DOHH2 (cell line): ENCODE measurements around the gene CACNB1.

Experiments used
- H3F3A ChIP-seq: fragments of 200-600 bp; sonication (generic), shearing (Covaris generic); 2 replicates; pipeline ENCODE4 v1.6.0; 2016; ENCODE audit warnings: antibody characterized with exemption, mild to moderate bottlenecking; ENCODE audit not compliant: control insufficient read depth, insufficient read depth
- H3K27ac ChIP-seq: fragments of 200-600 bp; sonication (generic); 2 replicates; pipeline ENCODE4 v1.5.1; 2014; ENCODE audit warnings: low read depth, mild to moderate bottlenecking, low read length, moderate library complexity
- H3K27me3 ChIP-seq: fragments of 200-600 bp; sonication (generic); 2 replicates; pipeline ENCODE4 v1.6.1; 2014; ENCODE audit warnings: mild to moderate bottlenecking, low read length, mixed read lengths; ENCODE audit not compliant: control insufficient read depth
- H3K36me3 ChIP-seq: fragments of 200-600 bp; sonication (generic); 2 replicates; pipeline ENCODE4 v1.6.1; 2014; ENCODE audit warnings: mild to moderate bottlenecking, low read length, moderate library complexity, mixed read lengths; ENCODE audit not compliant: control insufficient read depth
- H3K4me1 ChIP-seq: fragments of 200-600 bp; sonication (generic); 2 replicates; pipeline ENCODE4 v1.6.1; 2014; ENCODE audit warnings: mild to moderate bottlenecking, low read length, mixed read lengths; ENCODE audit not compliant: control insufficient read depth
- H3K4me2 ChIP-seq: fragments of 200-600 bp; sonication (generic); 2 replicates; pipeline ENCODE4 v1.6.0; 2014; ENCODE audit warnings: mild to moderate bottlenecking, low read length, moderate library complexity
- H3K4me3 ChIP-seq: fragments of 200-600 bp; sonication (generic); 2 replicates; pipeline ENCODE4 v1.5.1; 2014; ENCODE audit warnings: mild to moderate bottlenecking, low read length, mixed read lengths
- H3K79me2 ChIP-seq: fragments of 200-600 bp; sonication (generic); 2 replicates; pipeline ENCODE4 v1.6.1; 2014; ENCODE audit warnings: mild to moderate bottlenecking, low read length, mixed read lengths; ENCODE audit not compliant: control insufficient read depth
- H3K9me2 ChIP-seq: fragments of 200-600 bp; sonication (generic); replicated peaks from 2 replicates; pipeline ENCODE4 v1.6.1; 2014; ENCODE audit warnings: mild to moderate bottlenecking, low read length, mixed read lengths; ENCODE audit not compliant: control insufficient read depth
- H3K9me3 ChIP-seq: fragments of 200-600 bp; sonication (generic); 2 replicates; pipeline ENCODE4 v1.6.1; 2014; ENCODE audit warnings: antibody characterized with exemption, low read length, mixed read lengths; ENCODE audit not compliant: control insufficient read depth, insufficient read depth
- H4K20me1 ChIP-seq: fragments of 200-600 bp; sonication (generic); 2 replicates; pipeline ENCODE4 v1.6.0; 2014; ENCODE audit warnings: low read depth, mild to moderate bottlenecking, antibody characterized with exemption, low read length, moderate library complexity; ENCODE audit not compliant: control insufficient read depth, insufficient read depth
- CTCF ChIP-seq: fragments of 200-600 bp; sonication (generic); IDR thresholded peaks from one replicate; pipeline ENCODE4 v1.5.1; 2014; ENCODE audit warnings: antibody characterized with exemption, mild to moderate bottlenecking, low read depth, low read length; ENCODE audit not compliant: poor library complexity, severe bottlenecking
- EZH2phosphoT487 ChIP-seq: fragments of 200-600 bp; sonication (generic); IDR thresholded peaks from 2 replicates; pipeline ENCODE4 v1.6.1; 2017; ENCODE audit warnings: borderline replicate concordance, mild to moderate bottlenecking, antibody characterized with exemption, low read length, moderate library complexity, mixed read lengths

The CACNB1 gene

GRCh38 chr17:39213852-39214251, 16.4 kb upstream of the CACNB1 start:
- H3K9me2 ChIP-seq, result no peaks in the 10 kb centered on the region
- no peaks in the 10 kb centered on the region for H4K20me1 ChIP-seq
- peaks cover 12% of the 10 kb centered on the region for H3K27me3 ChIP-seq
- H3K36me3 ChIP-seq, result no peaks in the 10 kb centered on the region
- no peak for TF ChIP-seq EZH2phosphoT487
- TF ChIP-seq CTCF, result no peak
- H3K4me1 ChIP-seq, result peaks cover 28% of the 10 kb centered on the region
- H3K4me3 ChIP-seq, result no peak overlapping the region
- H3K4me2 ChIP-seq, result no peak overlapping the region
- H3K27ac ChIP-seq, result no peak overlapping the region
- peaks cover 8% of the 10 kb centered on the region for H3F3A ChIP-seq
- H3K9me3 ChIP-seq, result no peaks in the 10 kb centered on the region
- H3K79me2 ChIP-seq, result no peaks in the 10 kb centered on the region

DNA sequence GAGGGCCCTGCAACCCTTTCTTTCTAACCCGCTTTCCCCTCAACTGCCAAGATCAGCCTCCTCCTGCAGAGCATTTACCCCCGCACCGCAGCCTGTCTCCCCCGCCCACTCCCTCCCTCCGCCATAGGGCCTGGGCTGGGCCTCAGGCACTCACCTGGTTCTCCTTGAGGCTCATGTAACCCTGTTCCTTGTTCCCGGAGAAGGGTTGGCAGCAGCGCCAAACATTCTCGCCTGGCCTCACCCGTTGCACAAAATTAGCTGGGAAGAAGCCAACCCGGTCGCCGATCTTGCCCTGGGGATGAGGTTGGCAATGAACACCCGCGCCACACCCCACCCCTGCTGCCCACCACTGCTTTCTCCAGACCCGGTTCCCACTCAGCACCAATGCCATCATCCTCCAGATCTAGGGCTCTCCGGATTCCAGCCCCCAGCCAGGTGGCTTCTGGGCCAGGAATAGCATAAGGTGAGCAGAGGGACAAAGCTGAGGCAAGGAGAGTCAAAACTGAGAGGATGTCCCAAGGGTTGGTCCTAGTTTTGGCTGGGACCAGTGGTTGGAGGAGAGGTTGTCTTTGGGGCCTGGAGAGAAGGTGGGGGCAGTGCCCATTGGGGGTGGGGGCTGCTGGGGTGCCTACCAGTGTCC, 15.5 kb upstream of the CACNB1 start:
- H3K36me3 ChIP-seq, result no peaks in the 10 kb centered on the region
- H3F3A ChIP-seq, result peaks cover 16% of the 10 kb centered on the region
- peaks cover 36% of the 10 kb centered on the region for H3K4me1 ChIP-seq
- peaks cover 5% of the 10 kb centered on the region for H3K27me3 ChIP-seq
- H3K9me2 ChIP-seq, result no peaks in the 10 kb centered on the region
- H3K79me2 ChIP-seq, result no peaks in the 10 kb centered on the region
- no peak overlapping the region for H3K27ac ChIP-seq
- H3K4me2 ChIP-seq, result no peak overlapping the region
- TF ChIP-seq EZH2phosphoT487 (no peak), CTCF (no peak)
- H3K9me3 ChIP-seq, result no peaks in the 10 kb centered on the region
- H3K4me3 ChIP-seq, result no peak overlapping the region
- H4K20me1 ChIP-seq, result no peaks in the 10 kb centered on the region

GRCh38 chr17:39212195-39212810, 14.8 kb upstream of the CACNB1 start:
- Histone ChIP-seq H3K27me3 (peaks cover 4% of the 10 kb centered on the region), H3K9me3 (no peaks in the 10 kb centered on the region), H3K4me3 (no peak overlapping the region), H3K27ac (no peak overlapping the region), H3K4me1 (peaks cover 43% of the 10 kb centered on the region), H3K4me2 (no peak overlapping the region), H3K9me2 (no peaks in the 10 kb centered on the region), H3F3A (peaks cover 18% of the 10 kb centered on the region), H4K20me1 (no peaks in the 10 kb centered on the region), H3K36me3 (no peaks in the 10 kb centered on the region), H3K79me2 (no peaks in the 10 kb centered on the region)
- no peak for TF ChIP-seq CTCF
- TF ChIP-seq EZH2phosphoT487, result no peak
